T-cell (primary cell): ENCODE measurements around the gene ATP2B2. TPM values are rescaled to one million over a fixed set of nuclear protein-coding genes. Genes with fewer than 3 reads are reported as not detected.

Experiments
- ATAC-seq, 4 experiments: fragments of 200-7000 bp in 3 of 4; fragments of 150-1000 bp in 1 of 4; cut with Tn5 transposase; replicated peaks in 1 of 4; 1 replicate in 3 of 4; 2 replicates in 1 of 4; pipeline ENCODE4 v1.10.0; 2021; ENCODE audit warnings: moderate library complexity in 3 of 4, mild to moderate bottlenecking in 2 of 4, moderate number of reproducible peaks in 1 of 4
- CTCF ChIA-PET, 2 donors: fragments of 300-600 bp; sonication (Branson Sonifier 250); formaldehyde crosslinking; loops; one replicate each; lab custom pipeline; 2022; ENCODE audit warnings: antibody characterized with exemption in 2 of 2; lab: Charles Lee
- POLR2A ChIA-PET, 2 donors: fragments of 300-600 bp; sonication (Branson Sonifier 250); formaldehyde crosslinking; loops; one replicate each; lab custom pipeline; 2022; ENCODE audit warnings: antibody characterized with exemption in 2 of 2; lab: Charles Lee
- DNase-seq, 35 experiments: peaks; one replicate each; pipeline versions ENCODE4 v3.0.0 to v3.0.0-alpha.2; 2013 to 2023
- H3K27ac ChIP-seq: one replicate; pipeline ENCODE4 v1.5.1; 2013; ENCODE audit warnings: low read length
- H3K27me3 ChIP-seq, 2 experiments: replicated peaks in 1 of 2; 1 replicate in 1 of 2; 2 replicates in 1 of 2; pipeline versions ENCODE4 v1.6.1 to v1.7.0; 2013; ENCODE audit warnings: low read length in 1 of 2, mixed read lengths in 1 of 2; ENCODE audit not compliant: control insufficient read depth in 2 of 2, insufficient read depth in 2 of 2; ENCODE audit errors: extremely low read depth in 1 of 2
- H3K36me3 ChIP-seq, 2 donors: 1 replicate in 1 of 2; 2 replicates in 1 of 2; pipeline versions ENCODE4 v1.6.1 to v1.7.0; 2013; ENCODE audit warnings: low read length in 1 of 2; ENCODE audit not compliant: control insufficient read depth in 2 of 2, insufficient read depth in 1 of 2; ENCODE audit errors: extremely low read depth in 1 of 2
- H3K4me1 ChIP-seq, 2 experiments: 1 replicate in 1 of 2; 2 replicates in 1 of 2; pipeline versions ENCODE4 v1.6.1 to v1.7.0; 2013; ENCODE audit warnings: low read length in 2 of 2, mixed read lengths in 1 of 2; ENCODE audit not compliant: insufficient read depth in 2 of 2, control insufficient read depth in 1 of 2; ENCODE audit errors: extremely low read depth in 1 of 2
- H3K4me3 ChIP-seq, 2 donors: 1 replicate in 1 of 2; 2 replicates in 1 of 2; pipeline versions ENCODE4 v1.5.1 to v1.7.0; 2013; ENCODE audit warnings: mild to moderate bottlenecking in 2 of 2, low read length in 1 of 2, moderate library complexity in 1 of 2; ENCODE audit not compliant: control insufficient read depth in 1 of 2; ENCODE audit errors: extremely low read depth in 1 of 2
- H3K9me3 ChIP-seq: 2 replicates; pipeline ENCODE4 v1.7.0; 2013
- H3K27ac Mint-ChIP-seq, 2 donors: one replicate each; pipeline ENCODE4 v1.8.0; 2020 to 2021; ENCODE audit warnings: mild to moderate bottlenecking in 2 of 2, mixed read lengths in 2 of 2
- H3K27me3 Mint-ChIP-seq, 2 donors: one replicate each; pipeline ENCODE4 v1.8.0; 2021 to 2022; ENCODE audit warnings: mixed read lengths in 2 of 2
- H3K36me3 Mint-ChIP-seq: one replicate; pipeline ENCODE4 v1.8.0; 2021; ENCODE audit warnings: mixed read lengths
- H3K4me1 Mint-ChIP-seq, 3 donors: one replicate each; pipeline ENCODE4 v1.8.0; 2020 to 2022; ENCODE audit warnings: mixed read lengths in 3 of 3, mild to moderate bottlenecking in 1 of 3
- H3K4me3 Mint-ChIP-seq, 3 donors: one replicate each; pipeline ENCODE4 v1.8.0; 2020 to 2022; ENCODE audit warnings: mild to moderate bottlenecking in 3 of 3, mixed read lengths in 3 of 3, moderate library complexity in 3 of 3
- H3K9me3 Mint-ChIP-seq, 3 donors: one replicate each; pipeline ENCODE4 v1.8.0; 2020 to 2022; ENCODE audit warnings: mixed read lengths in 3 of 3
- WGBS: methylation state at CpG from one replicate; pipeline ENCODE4 v1.1.5; 2013; ENCODE audit warnings: missing lambda C conversion rate; ENCODE audit not compliant: insufficient coverage; 5-methylcytosine and 5-hydroxymethylcytosine counted together
- total RNA-seq, 35 experiments: library from RNA in 6 of 35; stranded (reverse) in 6 of 35; fragments of 120-200 nt in 1 of 35; gene quantifications; one replicate each; pipeline versions ENCODE4 v1.2.1 to v1.2.4 and lab custom pipeline; 2013 to 2026

The ATP2B2 gene
- total RNA-seq, 5 donors from 2014 or later (not counting 1 experiment from before 2014, with no cell fraction given): not detected

GRCh38 chr3:10435850-10436249 is 69.5 kb downstream of the ATP2B2 start:
- no peak overlapping the region for H3K4me3 ChIP-seq
- Mint-ChIP-seq H3K27me3 (no peaks in the 10 kb centered on the region), H3K4me3 (no peak overlapping the region), H3K36me3 (no peaks in the 10 kb centered on the region), H3K9me3 (no peaks in the 10 kb centered on the region), H3K4me1 (peaks cover 32 to 36% (median 36%) of the 10 kb centered on the region in 3 donors), H3K27ac (no peak overlapping the region)
- no peaks in the 10 kb centered on the region for H3K9me3 ChIP-seq
- CTCF ChIA-PET: interaction anchor here in 1 of 2 donors (0.9 kb wide), 1 partner anchor 303 kb away, joined by 4 read pairs; no protein-coding TSS in a partner anchor
- H3K4me1 ChIP-seq: peaks cover 18 to 34% of the 10 kb centered on the region in 2 experiments
- POLR2A ChIA-PET: no interaction called here
- DNase-seq: no peak
- WGBS: no CpG with 5 or more reads among the region's 3 CpGs
- no peak for ATAC-seq
- no peak overlapping the region for H3K27ac ChIP-seq
- no peaks in the 10 kb centered on the region for H3K36me3 ChIP-seq
- H3K27me3 ChIP-seq: no peaks in the 10 kb centered on the region

- Mint-ChIP-seq H3K27ac (no peak overlapping the region), H3K4me1 (peaks cover 25 to 30% (median 29%) of the 10 kb centered on the region in 3 donors), H3K4me3 (no peak overlapping the region), H3K36me3 (no peaks in the 10 kb centered on the region), H3K27me3 (no peaks in the 10 kb centered on the region), H3K9me3 (no peaks in the 10 kb centered on the region)
- ATAC-seq (no peak), DNase-seq (no peak)
- Histone ChIP-seq H3K27me3 (no peaks in the 10 kb centered on the region), H3K9me3 (no peaks in the 10 kb centered on the region), H3K36me3 (no peaks in the 10 kb centered on the region), H3K27ac (no peak overlapping the region), H3K4me3 (no peak overlapping the region), H3K4me1 (peaks cover 18 to 34% of the 10 kb centered on the region in 2 experiments)
- ChIA-PET POLR2A (no interaction called here), CTCF (no interaction called here)
- 83% methylated on average over 5 of the region's 9 CpGs for WGBS
These were observed 70.4 kb downstream of the ATP2B2 start for GRCh38 chr3:10434938-10435336.

GRCh38 chr3:10434144-10434937 is 71.0 kb downstream of the ATP2B2 start:
- H3K36me3 ChIP-seq: no peaks in the 10 kb centered on the region
- H3K27me3 ChIP-seq: peaks cover 0 to 2% of the 10 kb centered on the region in 2 experiments
- DNase-seq (no peak), ATAC-seq (no peak)
- no peak overlapping the region for H3K4me3 ChIP-seq
- no peak overlapping the region for H3K27ac ChIP-seq
- H3K4me3 Mint-ChIP-seq: no peak overlapping the region
- H3K4me1 Mint-ChIP-seq: peaks cover 25 to 30% (median 29%) of the 10 kb centered on the region in 3 donors
- no peaks in the 10 kb centered on the region for H3K9me3 ChIP-seq
- peak overlapping the region in 1 of 2 donors; percentile 9 for H3K27ac Mint-ChIP-seq
- no peaks in the 10 kb centered on the region for H3K27me3 Mint-ChIP-seq
- no peaks in the 10 kb centered on the region for H3K9me3 Mint-ChIP-seq
- CTCF ChIA-PET: interaction anchor here in 1 of 2 donors (0.7 kb wide), 1 partner anchor 270 kb away, joined by 3 read pairs; no protein-coding TSS in a partner anchor
- WGBS: 80% methylated on average over 1 of the region's 2 CpGs
- POLR2A ChIA-PET: no interaction called here
- peaks cover 18 to 34% of the 10 kb centered on the region in 2 experiments for H3K4me1 ChIP-seq
- no peaks in the 10 kb centered on the region for H3K36me3 Mint-ChIP-seq

- Mint-ChIP-seq H3K27me3 (no peaks in the 10 kb centered on the region), H3K27ac (no peak overlapping the region), H3K9me3 (no peaks in the 10 kb centered on the region), H3K4me3 (no peak overlapping the region), H3K4me1 (peaks cover 19 to 23% (median 23%) of the 10 kb centered on the region in 3 donors), H3K36me3 (no peaks in the 10 kb centered on the region)
- WGBS: 93% methylated on average over 2 of the region's 2 CpGs
- ChIA-PET CTCF (no interaction called here), POLR2A (no interaction called here)
- H3K4me1 ChIP-seq: peaks cover 16 to 23% of the 10 kb centered on the region in 2 experiments
- DNase-seq (no peak), ATAC-seq (no peak)
- no peak overlapping the region for H3K4me3 ChIP-seq
- no peak overlapping the region for H3K27ac ChIP-seq
- H3K27me3 ChIP-seq: peaks cover 0 to 2% of the 10 kb centered on the region in 2 experiments
- no peaks in the 10 kb centered on the region for H3K36me3 ChIP-seq
- H3K9me3 ChIP-seq: no peaks in the 10 kb centered on the region
These were observed 72.5 kb downstream of the ATP2B2 start for GRCh38 chr3:10432931-10433330.

GRCh38 chr3:10432156-10432845 is 73.1 kb downstream of the ATP2B2 start:
- Histone ChIP-seq H3K27me3 (peaks cover 0 to 2% of the 10 kb centered on the region in 2 experiments), H3K4me1 (peaks cover 12 to 17% of the 10 kb centered on the region in 2 experiments), H3K4me3 (no peak overlapping the region), H3K36me3 (no peaks in the 10 kb centered on the region), H3K9me3 (no peaks in the 10 kb centered on the region), H3K27ac (no peak overlapping the region)
- ChIA-PET POLR2A (interaction anchor here (0.7 kb wide), 2 partner anchors 19 to 453 kb away, joined by 3 to 6 read pairs; no protein-coding TSS in a partner anchor), CTCF (no interaction called here)
- H3K4me3 Mint-ChIP-seq: no peak overlapping the region
- no peaks in the 10 kb centered on the region for H3K27me3 Mint-ChIP-seq
- ATAC-seq (no peak), DNase-seq (no peak)
- H3K27ac Mint-ChIP-seq: no peak overlapping the region
- no peaks in the 10 kb centered on the region for H3K36me3 Mint-ChIP-seq
- H3K9me3 Mint-ChIP-seq: no peaks in the 10 kb centered on the region
- 90% methylated on average over 15 of the region's 16 CpGs for WGBS
- peaks cover 12 to 17% (median 17%) of the 10 kb centered on the region in 3 donors for H3K4me1 Mint-ChIP-seq

- Histone ChIP-seq H3K9me3 (no peaks in the 10 kb centered on the region), H3K27me3 (peaks cover 0 to 2% of the 10 kb centered on the region in 2 experiments), H3K27ac (no peak overlapping the region), H3K4me1 (peaks cover 0 to 5% of the 10 kb centered on the region in 2 experiments), H3K36me3 (no peaks in the 10 kb centered on the region), H3K4me3 (no peak overlapping the region)
- ATAC-seq (no peak), DNase-seq (no peak)
- ChIA-PET CTCF (no interaction called here), POLR2A (no interaction called here)
- WGBS: 90% methylated on average over 1 of the region's 1 CpG
- H3K36me3 Mint-ChIP-seq: no peaks in the 10 kb centered on the region
- H3K4me3 Mint-ChIP-seq: no peak overlapping the region
- peaks cover 0 to 5% (median 4%) of the 10 kb centered on the region in 3 donors for H3K4me1 Mint-ChIP-seq
- no peaks in the 10 kb centered on the region for H3K9me3 Mint-ChIP-seq
- no peaks in the 10 kb centered on the region for H3K27me3 Mint-ChIP-seq
- H3K27ac Mint-ChIP-seq: no peak overlapping the region
These were observed 74.6 kb downstream of the ATP2B2 start for GRCh38 chr3:10430805-10431204.
